Testis (tissue), 3 donors: ENCODE results near the gene CDH1. TPM values are rescaled to one million over a fixed set of nuclear protein-coding genes. Genes with fewer than 3 reads are reported as not detected.

Source experiments
- DNase-seq: peaks from one replicate; pipeline ENCODE4 v3.0.0-alpha.2; 2019
- H3K27ac ChIP-seq, 2 donors: fragments of 200-600 bp; sonication (generic); one replicate each; pipeline ENCODE4 v1.5.1; 2019
- H3K27me3 ChIP-seq: fragments of 200-600 bp; sonication (generic); one replicate; pipeline ENCODE4 v1.5.1; 2019
- H3K36me3 ChIP-seq: fragments of 200-600 bp; sonication (generic); one replicate; pipeline ENCODE4 v1.5.1; 2017; ENCODE audit warnings: low read depth; ENCODE audit errors: missing control alignments
- H3K4me1 ChIP-seq: fragments of 200-600 bp; sonication (generic); one replicate; pipeline ENCODE4 v1.5.1; 2019
- H3K4me3 ChIP-seq, 2 donors: fragments of 200-600 bp; sonication (generic); one replicate each; pipeline ENCODE4 v1.5.1; 2017 to 2019
- H3K9me3 ChIP-seq: fragments of 200-600 bp; sonication (generic); one replicate; pipeline ENCODE4 v1.5.1; 2017
- CTCF ChIP-seq, 3 experiments: fragments of 450-650 bp in 2 of 3; fragments of 200-600 bp in 1 of 3; sonication (generic) in 1 of 3; IDR thresholded peaks; one replicate each; pipeline ENCODE4 v1.5.1; 2016 to 2019; ENCODE audit warnings: antibody characterized with exemption in 3 of 3, mild to moderate bottlenecking in 2 of 3, moderate library complexity in 1 of 3
- POLR2A ChIP-seq: fragments of 450-650 bp; IDR thresholded peaks from one replicate; pipeline ENCODE4 v1.6.1; 2017; ENCODE audit warnings: antibody characterized with exemption, mild to moderate bottlenecking, moderate library complexity
- WGBS, 2 donors: methylation state at CpG; one replicate each; pipeline ENCODE4 v1.1.5; 2018; 5-methylcytosine and 5-hydroxymethylcytosine counted together
- intact Hi-C: fragments of 100-400 bp; cut with DNase I; formaldehyde crosslinking; loops from one replicate; pipeline ENCODE4 v1.15.1; 2023; ENCODE audit warnings: low total_unique reads
- polyA plus RNA-seq: library from polyadenylated mRNA; stranded (reverse); fragments of 350-450 nt; fragmentation: Illumina TruSeq; extraction: RNeasy Lipid Tissue Mini Kit (QIAGEN cat#74804); gene quantifications from one replicate; pipeline ENCODE4 v1.2.3, GENCODE V29; 2014; ENCODE audit warnings: low read depth, low replicate concordance; ENCODE audit not compliant: insufficient read depth
- total RNA-seq, 2 donors: library from RNA; depleted of rRNA; stranded (reverse); fragments of >200 nt; gene quantifications; one replicate each; pipeline ENCODE4 v1.2.3, GENCODE V29; 2016

Gene CDH1
- total and polyA plus RNA-seq, 3 donors from 2014 or later: 0.94 to 5.5 (median 2.1) TPM

DNA sequence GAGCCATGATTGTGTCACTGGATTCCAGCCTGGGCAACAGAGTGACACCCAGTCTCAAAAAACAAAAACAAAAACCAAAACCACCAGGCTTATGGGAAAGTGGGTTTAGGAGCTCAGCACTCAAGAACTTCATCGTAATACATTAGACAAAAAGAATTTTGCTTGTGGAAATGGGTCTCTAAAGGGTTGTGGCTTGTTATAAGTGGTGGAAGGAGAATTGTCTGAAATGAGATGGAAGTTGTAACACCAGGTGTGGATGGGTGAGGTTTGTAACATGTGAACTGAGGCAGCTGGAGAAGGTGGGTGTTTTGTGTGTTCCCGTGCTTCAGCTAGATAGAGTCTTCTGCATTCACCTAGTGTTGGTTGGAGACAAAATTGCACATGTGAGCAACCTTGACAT lies 35.8 kb downstream of the CDH1 start:
- Histone ChIP-seq H3K36me3 (no peaks in the 10 kb centered on the region), H3K27ac (no peak overlapping the region), H3K4me1 (no peaks in the 10 kb centered on the region), H3K4me3 (no peak overlapping the region), H3K9me3 (no peaks in the 10 kb centered on the region), H3K27me3 (no peaks in the 10 kb centered on the region)
- intact Hi-C loops: no loop called here
- WGBS, 2 donors: 89 to 94% methylated on average over 2 of the region's 2 CpGs
- TF ChIP-seq POLR2A (no peak), CTCF (IDR thresholded peaks at IDR 0.05) (no peak)
- no peak for DNase-seq

- no peak for DNase-seq
- H3K4me3 ChIP-seq: no peak overlapping the region
- TF ChIP-seq CTCF (IDR thresholded peaks at IDR 0.05) (no peak), POLR2A (no peak)
- 78 to 89% methylated on average over 7 of the region's 7 CpGs for WGBS, 2 donors
- intact Hi-C loops: no loop called here
- H3K36me3 ChIP-seq: no peaks in the 10 kb centered on the region
- H3K27me3 ChIP-seq: no peaks in the 10 kb centered on the region
- no peaks in the 10 kb centered on the region for H3K4me1 ChIP-seq
- no peaks in the 10 kb centered on the region for H3K9me3 ChIP-seq
- H3K27ac ChIP-seq: no peak overlapping the region
These were observed 38.0 kb downstream of the CDH1 start for GRCh38 chr16:68774982-68775634.

DNA sequence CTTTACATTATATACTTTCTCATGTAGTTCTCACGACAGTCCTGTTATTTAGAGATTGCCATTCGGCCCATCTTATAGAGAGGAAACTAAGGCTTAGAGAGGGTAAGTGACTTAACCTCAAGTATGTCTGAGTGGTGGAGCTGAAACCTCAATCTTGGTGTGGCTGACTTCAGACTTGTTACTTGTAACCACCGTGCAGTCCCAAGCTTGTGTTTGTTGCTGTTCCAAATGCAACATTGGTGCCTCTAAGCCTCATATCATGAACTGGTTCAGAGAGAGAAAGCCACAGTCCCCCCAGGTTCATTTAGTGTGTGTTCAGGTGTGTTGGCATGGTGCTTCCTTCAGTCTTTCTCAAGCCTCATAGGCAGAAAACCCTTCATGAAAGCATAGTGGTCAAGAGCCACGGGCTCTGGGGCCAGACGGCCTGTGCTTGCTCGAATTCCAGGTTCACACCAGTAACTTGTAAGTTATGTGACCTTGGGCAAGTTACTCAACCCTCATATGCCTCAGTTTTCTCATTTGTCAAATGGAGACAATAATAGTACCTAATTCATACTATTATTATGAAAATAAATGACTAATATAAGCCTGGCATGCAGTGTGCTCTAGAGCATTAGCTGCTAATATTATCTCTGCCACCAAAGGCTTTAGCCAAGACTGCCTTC lies 39.9 kb downstream of the CDH1 start:
- no peak for TF ChIP-seq POLR2A
- no peak for TF ChIP-seq CTCF (IDR thresholded peaks at IDR 0.05)
- H3K27ac ChIP-seq: no peak overlapping the region
- H3K27me3 ChIP-seq: no peaks in the 10 kb centered on the region
- no peaks in the 10 kb centered on the region for H3K36me3 ChIP-seq
- no peak for DNase-seq
- intact Hi-C loops: no loop called here
- 73 to 87% methylated on average over 6 of the region's 6 CpGs for WGBS, 2 donors
- H3K4me3 ChIP-seq: no peak overlapping the region
- H3K9me3 ChIP-seq: no peaks in the 10 kb centered on the region
- H3K4me1 ChIP-seq: no peaks in the 10 kb centered on the region

GRCh38 chr16:68778551-68779231 lies 41.6 kb downstream of the CDH1 start:
- Histone ChIP-seq H3K4me3 (no peak overlapping the region), H3K27ac (no peak overlapping the region), H3K4me1 (no peaks in the 10 kb centered on the region), H3K27me3 (no peaks in the 10 kb centered on the region), H3K9me3 (no peaks in the 10 kb centered on the region), H3K36me3 (no peaks in the 10 kb centered on the region)
- WGBS, 2 donors: 53 to 57% methylated on average over 6 of the region's 6 CpGs
- DNase-seq: no peak
- intact Hi-C loops: no loop called here
- no peak for TF ChIP-seq POLR2A
- no peak for TF ChIP-seq CTCF (IDR thresholded peaks at IDR 0.05)
